ENCODE measurements around the gene OPRD1.

GRCh38 chr1:28855469-28855951 lies 43.5 kb downstream of the OPRD1 start:
- TF ChIP-seq CTCF (conservative IDR thresholded peaks at IDR 0.05; ENCODE audit: low read length) (no peak), EZH2phosphoT487 (IDR thresholded peaks at IDR 0.05; ENCODE audit: borderline replicate concordance, low read depth, low read length) (no peak)

Measured in OCI-LY7 (cell line).